ENCODE data around the gene CNGB1. TPM values are rescaled to one million over a fixed set of nuclear protein-coding genes. Genes with fewer than 3 reads are reported as not detected.
A peak's percentile ranks its signal among the peaks of the same experiment; 100 is the strongest.

CNGB1 gene
- total and polyA plus RNA-seq, 2 of the 13 experiments (the other 11 are each of a cell fraction or from before 2014, with no cell fraction given), result 0.02 to 0.15 TPM

- no peak for DNase-seq (ENCODE audit: low spot score)
- FAIRE-seq, result no peak
- Histone ChIP-seq H3K27ac (ENCODE audit: extremely low read length, insufficient read depth, low read length) (no peak overlapping the region), H3K4me3 (replicated peaks in 1 of 3; ENCODE audit: insufficient read depth in 1 of 3, low read depth in 2 of 3, low read length in 3 of 3) (no peak overlapping the region), H3K4me2 (ENCODE audit: low read depth, low read length) (no peak overlapping the region), H3K9ac (ENCODE audit: insufficient read depth, low read depth, low read length) (no peak overlapping the region), H3K9me3 (ENCODE audit: low read length) (no peaks in the 10 kb centered on the region), H3K27me3 (ENCODE audit: control insufficient read depth in 1 of 2, insufficient read depth in 2 of 2, low read length in 2 of 2) (peaks cover 8 to 26% of the 10 kb centered on the region in 2 experiments; a peak in 4 of 5 replicates), H3K79me2 (ENCODE audit: insufficient read depth, low read length) (no peaks in the 10 kb centered on the region), H3K36me3 (replicated peaks in 1 of 2; ENCODE audit: control insufficient read depth in 1 of 2, insufficient read depth in 2 of 2, low read length in 2 of 2) (no peaks in the 10 kb centered on the region), H4K20me1 (ENCODE audit: insufficient read depth, low read length) (no peaks in the 10 kb centered on the region), H2AFZ (ENCODE audit: low read length) (no peak overlapping the region), H3K4me1 (ENCODE audit: insufficient read depth, low read length) (no peaks in the 10 kb centered on the region)
- TF ChIP-seq ZNF629 (CRISPR knock-in tag; conservative IDR thresholded peaks at IDR 0.05) (peak; percentile 74), ZBTB3 (CRISPR knock-in tag; IDR thresholded peaks at IDR 0.05; ENCODE audit: borderline replicate concordance, low read depth) (no peak)
- BruUV-seq (replicated peaks), result no TSS peak
- intact Hi-C loops (cut with micrococcal nuclease; ENCODE audit: unreplicated experiment), result no loop called here
- in situ Hi-C loops (cut with HindIII; ENCODE audit: extremely low pct_ligation_motif_present, low pct_unique_long_range_greater_than_20kb), result no loop called here
- no peak for ATAC-seq
- ChIA-PET CTCF (ENCODE audit: low intra/inter-chr PET ratio, low total read pairs) (no interaction called here), POLR2A (no interaction called here)
These were observed 3.0 kb downstream of the CNGB1 start for GRCh38 chr16:57967916-57968315.

- Histone ChIP-seq H3K4me3 (replicated peaks in 1 of 3; ENCODE audit: insufficient read depth in 1 of 3, low read depth in 2 of 3, low read length in 3 of 3) (no peak overlapping the region), H3K9me3 (ENCODE audit: low read length) (no peaks in the 10 kb centered on the region), H3K4me1 (ENCODE audit: insufficient read depth, low read length) (no peaks in the 10 kb centered on the region), H3K79me2 (ENCODE audit: insufficient read depth, low read length) (no peaks in the 10 kb centered on the region), H4K20me1 (ENCODE audit: insufficient read depth, low read length) (no peaks in the 10 kb centered on the region), H3K9ac (ENCODE audit: insufficient read depth, low read depth, low read length) (no peak overlapping the region), H3K4me2 (ENCODE audit: low read depth, low read length) (no peak overlapping the region), H3K36me3 (replicated peaks in 1 of 2; ENCODE audit: control insufficient read depth in 1 of 2, insufficient read depth in 2 of 2, low read length in 2 of 2) (no peaks in the 10 kb centered on the region), H3K27ac (ENCODE audit: extremely low read length, insufficient read depth, low read length) (no peak overlapping the region), H3K27me3 (ENCODE audit: control insufficient read depth in 1 of 2, insufficient read depth in 2 of 2, low read length in 2 of 2) (peaks cover 8 to 34% of the 10 kb centered on the region in 2 experiments; a peak in 4 of 5 replicates), H2AFZ (ENCODE audit: low read length) (no peak overlapping the region)
- POLR2A ChIA-PET, result no interaction called here
- no TSS peak for BruUV-seq (replicated peaks)
- TF ChIP-seq PLSCR1 (CRISPR knock-in tag; IDR thresholded peaks at IDR 0.05; ENCODE audit: borderline replicate concordance), result no peak
- TF ChIP-seq TRAFD1 (CRISPR knock-in tag; IDR thresholded peaks at IDR 0.05; ENCODE audit: borderline replicate concordance), result no peak
- TF ChIP-seq ARNT (IDR thresholded peaks at IDR 0.05), result no peak
- TF ChIP-seq SOX5 (CRISPR knock-in tag; IDR thresholded peaks at IDR 0.05; ENCODE audit: borderline replicate concordance), result no peak
- DNase-seq (ENCODE audit: low spot score), result no peak
- CTCF ChIA-PET (ENCODE audit: low intra/inter-chr PET ratio, low total read pairs), result no interaction called here
- no peak for ATAC-seq
- in situ Hi-C loops (cut with HindIII; ENCODE audit: extremely low pct_ligation_motif_present, low pct_unique_long_range_greater_than_20kb) (no loop called here), intact Hi-C loops (cut with micrococcal nuclease; ENCODE audit: unreplicated experiment) (no loop called here)
- WGBS (ENCODE audit: low lambda C conversion rate), result 46% methylated on average over 9 of the region's 9 CpGs
- no peak for FAIRE-seq
These were observed 3.9 kb downstream of the CNGB1 start for GRCh38 chr16:57966986-57967385.

Measured in HepG2 (cell line).